T-cell (primary cell): ENCODE results near the gene ASPHD1. TPM values are rescaled to one million over a fixed set of nuclear protein-coding genes. Genes with fewer than 3 reads are reported as not detected.
"Not testable (repeated sequence)": the region's sequence is repeated elsewhere in the genome, so short reads cannot be mapped to it uniquely, and the experiment has no call there.

Experiments
- ATAC-seq, 4 experiments: fragments of 200-7000 bp in 3 of 4; fragments of 150-1000 bp in 1 of 4; cut with Tn5 transposase; replicated peaks in 1 of 4; 1 replicate in 3 of 4; 2 replicates in 1 of 4; pipeline ENCODE4 v1.10.0; 2021; ENCODE audit warnings: moderate library complexity in 3 of 4, mild to moderate bottlenecking in 2 of 4, moderate number of reproducible peaks in 1 of 4
- CTCF ChIA-PET, 2 donors: fragments of 300-600 bp; sonication (Branson Sonifier 250); formaldehyde crosslinking; loops; one replicate each; lab custom pipeline; 2022; ENCODE audit warnings: antibody characterized with exemption in 2 of 2; lab: Charles Lee
- POLR2A ChIA-PET, 2 donors: fragments of 300-600 bp; sonication (Branson Sonifier 250); formaldehyde crosslinking; loops; one replicate each; lab custom pipeline; 2022; ENCODE audit warnings: antibody characterized with exemption in 2 of 2; lab: Charles Lee
- DNase-seq, 35 experiments: peaks; one replicate each; pipeline versions ENCODE4 v3.0.0 to v3.0.0-alpha.2; 2013 to 2023
- H3K27ac ChIP-seq: one replicate; pipeline ENCODE4 v1.5.1; 2013; ENCODE audit warnings: low read length
- H3K27me3 ChIP-seq, 2 experiments: replicated peaks in 1 of 2; 1 replicate in 1 of 2; 2 replicates in 1 of 2; pipeline versions ENCODE4 v1.6.1 to v1.7.0; 2013; ENCODE audit warnings: low read length in 1 of 2, mixed read lengths in 1 of 2; ENCODE audit not compliant: control insufficient read depth in 2 of 2, insufficient read depth in 2 of 2; ENCODE audit errors: extremely low read depth in 1 of 2
- H3K36me3 ChIP-seq, 2 donors: 1 replicate in 1 of 2; 2 replicates in 1 of 2; pipeline versions ENCODE4 v1.6.1 to v1.7.0; 2013; ENCODE audit warnings: low read length in 1 of 2; ENCODE audit not compliant: control insufficient read depth in 2 of 2, insufficient read depth in 1 of 2; ENCODE audit errors: extremely low read depth in 1 of 2
- H3K4me1 ChIP-seq, 2 experiments: 1 replicate in 1 of 2; 2 replicates in 1 of 2; pipeline versions ENCODE4 v1.6.1 to v1.7.0; 2013; ENCODE audit warnings: low read length in 2 of 2, mixed read lengths in 1 of 2; ENCODE audit not compliant: insufficient read depth in 2 of 2, control insufficient read depth in 1 of 2; ENCODE audit errors: extremely low read depth in 1 of 2
- H3K4me3 ChIP-seq, 2 donors: 1 replicate in 1 of 2; 2 replicates in 1 of 2; pipeline versions ENCODE4 v1.5.1 to v1.7.0; 2013; ENCODE audit warnings: mild to moderate bottlenecking in 2 of 2, low read length in 1 of 2, moderate library complexity in 1 of 2; ENCODE audit not compliant: control insufficient read depth in 1 of 2; ENCODE audit errors: extremely low read depth in 1 of 2
- H3K9me3 ChIP-seq: 2 replicates; pipeline ENCODE4 v1.7.0; 2013
- H3K27ac Mint-ChIP-seq, 2 donors: one replicate each; pipeline ENCODE4 v1.8.0; 2020 to 2021; ENCODE audit warnings: mild to moderate bottlenecking in 2 of 2, mixed read lengths in 2 of 2
- H3K27me3 Mint-ChIP-seq, 2 donors: one replicate each; pipeline ENCODE4 v1.8.0; 2021 to 2022; ENCODE audit warnings: mixed read lengths in 2 of 2
- H3K36me3 Mint-ChIP-seq: one replicate; pipeline ENCODE4 v1.8.0; 2021; ENCODE audit warnings: mixed read lengths
- H3K4me1 Mint-ChIP-seq, 3 donors: one replicate each; pipeline ENCODE4 v1.8.0; 2020 to 2022; ENCODE audit warnings: mixed read lengths in 3 of 3, mild to moderate bottlenecking in 1 of 3
- H3K4me3 Mint-ChIP-seq, 3 donors: one replicate each; pipeline ENCODE4 v1.8.0; 2020 to 2022; ENCODE audit warnings: mild to moderate bottlenecking in 3 of 3, mixed read lengths in 3 of 3, moderate library complexity in 3 of 3
- H3K9me3 Mint-ChIP-seq, 3 donors: one replicate each; pipeline ENCODE4 v1.8.0; 2020 to 2022; ENCODE audit warnings: mixed read lengths in 3 of 3
- WGBS: methylation state at CpG from one replicate; pipeline ENCODE4 v1.1.5; 2013; ENCODE audit warnings: missing lambda C conversion rate; ENCODE audit not compliant: insufficient coverage; 5-methylcytosine and 5-hydroxymethylcytosine counted together
- total RNA-seq, 35 experiments: library from RNA in 6 of 35; stranded (reverse) in 6 of 35; fragments of 120-200 nt in 1 of 35; gene quantifications; one replicate each; pipeline versions ENCODE4 v1.2.1 to v1.2.4 and lab custom pipeline; 2013 to 2026

Gene ASPHD1
- total RNA-seq, 5 donors from 2014 or later (not counting 1 experiment from before 2014, with no cell fraction given) = not detected

- Histone ChIP-seq H3K9me3 (no peaks in the 10 kb centered on the region), H3K36me3 (peaks cover 6 to 20% of the 10 kb centered on the region in 2 donors), H3K27ac (no peak overlapping the region), H3K27me3 (peaks cover 0 to 4% of the 10 kb centered on the region in 2 experiments), H3K4me3 (no peak overlapping the region), H3K4me1 (peaks cover 5 to 31% of the 10 kb centered on the region in 2 experiments)
- H3K4me3 Mint-ChIP-seq = peak overlapping the region in 1 of 3 donors; percentile 17
- H3K27ac Mint-ChIP-seq = no peak overlapping the region
- CTCF ChIA-PET = interaction anchor here in 1 of 2 donors (1.6 kb wide), 1 partner anchor 16 kb away, joined by 4 read pairs; no protein-coding TSS in a partner anchor
- H3K9me3 Mint-ChIP-seq = no peaks in the 10 kb centered on the region
- peaks cover 20 to 33% (median 21%) of the 10 kb centered on the region in 3 donors for H3K4me1 Mint-ChIP-seq
- peaks cover 13% of the 10 kb centered on the region for H3K36me3 Mint-ChIP-seq
- no peak for ATAC-seq
- DNase-seq = no peak
- no peaks in the 10 kb centered on the region for H3K27me3 Mint-ChIP-seq
- POLR2A ChIA-PET = no interaction called here
- WGBS = 72% methylated on average over 8 of the region's 9 CpGs
These were observed 36.1 kb upstream of the ASPHD1 start for GRCh38 chr16:29864205-29864604.

GRCh38 chr16:29868396-29869009 is 31.8 kb upstream of the ASPHD1 start:
- no peak for DNase-seq
- H3K4me3 ChIP-seq = no peak overlapping the region
- no peaks in the 10 kb centered on the region for H3K9me3 Mint-ChIP-seq
- H3K36me3 Mint-ChIP-seq = no peaks in the 10 kb centered on the region
- H3K4me1 Mint-ChIP-seq = peaks cover 0 to 3% (median under 1%) of the 10 kb centered on the region in 3 donors
- no peak for ATAC-seq
- H3K27ac ChIP-seq = no peak overlapping the region
- ChIA-PET CTCF (no interaction called here), POLR2A (no interaction called here)
- H3K27me3 ChIP-seq = peaks cover 0 to 7% of the 10 kb centered on the region in 2 experiments
- peaks cover 0 to 4% of the 10 kb centered on the region in 2 experiments for H3K4me1 ChIP-seq
- no peaks in the 10 kb centered on the region for H3K27me3 Mint-ChIP-seq
- H3K36me3 ChIP-seq = no peaks in the 10 kb centered on the region
- 85% methylated on average over 8 of the region's 8 CpGs for WGBS
- no peaks in the 10 kb centered on the region for H3K9me3 ChIP-seq
- H3K4me3 Mint-ChIP-seq = no peak overlapping the region
- no peak overlapping the region for H3K27ac Mint-ChIP-seq

GRCh38 chr16:29869067-29869466 is 31.2 kb upstream of the ASPHD1 start:
- DNase-seq, H3K27me3 Mint-ChIP-seq, H3K36me3 Mint-ChIP-seq, H3K4me1 Mint-ChIP-seq, H3K4me3 ChIP-seq, H3K27me3 ChIP-seq, H3K9me3 Mint-ChIP-seq, H3K27ac Mint-ChIP-seq, H3K36me3 ChIP-seq, H3K9me3 ChIP-seq, H3K27ac ChIP-seq, ATAC-seq, CTCF ChIA-PET, POLR2A ChIA-PET, H3K4me1 ChIP-seq, H3K4me3 Mint-ChIP-seq: not testable (repeated sequence)
- 92% methylated on average over 2 of the region's 8 CpGs for WGBS

- Histone ChIP-seq H3K9me3 (no peaks in the 10 kb centered on the region), H3K4me1 (peaks cover 2 to 12% of the 10 kb centered on the region in 2 experiments), H3K27ac (no peak overlapping the region), H3K36me3 (no peaks in the 10 kb centered on the region), H3K4me3 (no peak overlapping the region), H3K27me3 (peaks cover 0 to 27% of the 10 kb centered on the region in 2 experiments)
- ChIA-PET POLR2A (no interaction called here), CTCF (interaction anchor here in 1 of 2 donors (0.8 kb wide), 1 partner anchor 24 kb away, joined by 4 read pairs; no protein-coding TSS in a partner anchor)
- H3K36me3 Mint-ChIP-seq = no peaks in the 10 kb centered on the region
- H3K4me3 Mint-ChIP-seq = no peak overlapping the region
- DNase-seq = no peak
- H3K27me3 Mint-ChIP-seq = peaks cover 0 to 9% of the 10 kb centered on the region in 2 donors
- no peak for ATAC-seq
- H3K4me1 Mint-ChIP-seq = peaks cover 5 to 7% (median 7%) of the 10 kb centered on the region in 3 donors
- H3K9me3 Mint-ChIP-seq = no peaks in the 10 kb centered on the region
- 95% methylated on average over 9 of the region's 16 CpGs for WGBS
- no peak overlapping the region for H3K27ac Mint-ChIP-seq
These were observed 28.3 kb upstream of the ASPHD1 start for GRCh38 chr16:29871822-29872546.

GRCh38 chr16:29873319-29873718 is 27.0 kb upstream of the ASPHD1 start:
- no peak for ATAC-seq
- H3K4me3 ChIP-seq = no peak overlapping the region
- no peaks in the 10 kb centered on the region for H3K36me3 ChIP-seq
- no peaks in the 10 kb centered on the region for H3K36me3 Mint-ChIP-seq
- H3K27ac ChIP-seq = no peak overlapping the region
- H3K9me3 Mint-ChIP-seq = no peaks in the 10 kb centered on the region
- peaks cover 3 to 21% of the 10 kb centered on the region in 2 experiments for H3K4me1 ChIP-seq
- H3K27me3 Mint-ChIP-seq = peaks cover 10 to 21% of the 10 kb centered on the region in 2 donors
- H3K9me3 ChIP-seq = no peaks in the 10 kb centered on the region
- H3K27me3 ChIP-seq = peaks cover 0 to 37% of the 10 kb centered on the region in 2 experiments
- H3K27ac Mint-ChIP-seq = no peak overlapping the region
- ChIA-PET CTCF (interaction anchor here in 1 of 2 donors (0.5 kb wide), 1 partner anchor 1632 kb away, joined by 4 read pairs; no protein-coding TSS in a partner anchor), POLR2A (interaction anchor here in 1 of 2 donors (0.6 kb wide), 1 partner anchor 60 kb away, joined by 12 read pairs; no protein-coding TSS in a partner anchor)
- peaks cover 13 to 18% (median 18%) of the 10 kb centered on the region in 3 donors for H3K4me1 Mint-ChIP-seq
- 89% methylated on average over 26 of the region's 26 CpGs for WGBS
- DNase-seq = no peak
- H3K4me3 Mint-ChIP-seq = no peak overlapping the region

- Histone ChIP-seq H3K36me3 (no peaks in the 10 kb centered on the region), H3K27ac (no peak overlapping the region), H3K4me1 (peaks cover 3 to 21% of the 10 kb centered on the region in 2 experiments), H3K9me3 (no peaks in the 10 kb centered on the region), H3K4me3 (no peak overlapping the region), H3K27me3 (peaks cover 0 to 54% of the 10 kb centered on the region in 2 experiments)
- Mint-ChIP-seq H3K9me3 (no peaks in the 10 kb centered on the region), H3K27ac (no peak overlapping the region), H3K27me3 (peaks cover 15 to 27% of the 10 kb centered on the region in 2 donors), H3K4me3 (no peak overlapping the region), H3K36me3 (no peaks in the 10 kb centered on the region), H3K4me1 (peaks cover 13 to 18% (median 18%) of the 10 kb centered on the region in 3 donors)
- CTCF ChIA-PET = interaction anchor here (0.5 to 0.7 kb wide), 2 partner anchors 187 to 241 kb away, joined by 4 to 9 read pairs; no protein-coding TSS in a partner anchor
- WGBS = 92% methylated on average over 6 of the region's 6 CpGs
- no peak for ATAC-seq
- no peak for DNase-seq
- POLR2A ChIA-PET = no interaction called here
These were observed 25.1 kb upstream of the ASPHD1 start for GRCh38 chr16:29875206-29875605.
